Choroid plexus epithelial cell (primary cell): ENCODE results near the gene ITFG2.
A peak's percentile ranks its signal among the peaks of the same experiment; 100 is the strongest.

ENCODE experiments used
- DNase-seq: peaks from one replicate; pipeline ENCODE4 v3.0.0-alpha.2; 2010; ENCODE audit warnings: low read depth
- H3K4me3 ChIP-seq: 2 replicates; pipeline ENCODE4 v1.5.1; 2011; ENCODE audit warnings: low read depth, mild to moderate bottlenecking, control low read depth, low read length, moderate library complexity
- CTCF ChIP-seq: conservative IDR thresholded peaks from 2 replicates; pipeline ENCODE4 v1.5.1; 2011; ENCODE audit warnings: low read depth, mild to moderate bottlenecking, control low read depth, inconsistent platforms, low read length, moderate library complexity

The ITFG2 gene

DNA sequence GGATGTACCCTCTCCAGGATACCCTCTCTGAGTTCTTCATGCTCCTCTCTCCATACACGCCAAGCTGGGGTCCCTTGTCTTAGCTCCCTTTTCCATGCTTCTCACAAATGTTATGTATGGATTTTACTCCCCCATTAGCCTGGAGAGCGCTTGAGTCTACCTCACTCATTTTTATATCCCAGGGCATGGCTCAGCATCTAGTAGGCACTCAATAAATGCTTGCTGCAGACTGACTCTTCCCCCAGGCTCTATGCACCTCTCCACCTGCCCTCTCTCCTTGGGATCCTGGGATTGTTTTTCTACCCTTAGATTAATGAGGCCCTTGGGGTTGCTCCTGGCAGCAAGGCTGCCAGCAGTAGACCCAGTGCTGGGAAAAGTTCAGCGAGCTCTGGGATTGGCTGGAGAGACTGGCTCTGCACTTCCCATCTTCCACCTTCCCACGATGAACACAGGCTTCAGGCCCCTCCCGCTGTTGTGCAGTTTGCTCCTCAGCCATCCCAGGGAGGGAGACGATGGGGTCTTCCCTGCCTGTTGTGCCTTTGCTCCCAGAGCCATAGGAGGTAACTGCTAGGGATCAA is 20.2 kb downstream of the ITFG2 start:
- DNase-seq, result no peak
- H3K4me3 ChIP-seq, result no peak overlapping the region
- no peak for TF ChIP-seq CTCF

- no peak for DNase-seq
- no peak for TF ChIP-seq CTCF
- no peak overlapping the region for H3K4me3 ChIP-seq
These were observed 20.9 kb downstream of the ITFG2 start for GRCh38 chr12:2833327-2833726.

- H3K4me3 ChIP-seq, result no peak overlapping the region
- DNase-seq, result no peak
- TF ChIP-seq CTCF, result no peak
These were observed 21.3 kb downstream of the ITFG2 start for GRCh38 chr12:2833810-2834209.

DNA sequence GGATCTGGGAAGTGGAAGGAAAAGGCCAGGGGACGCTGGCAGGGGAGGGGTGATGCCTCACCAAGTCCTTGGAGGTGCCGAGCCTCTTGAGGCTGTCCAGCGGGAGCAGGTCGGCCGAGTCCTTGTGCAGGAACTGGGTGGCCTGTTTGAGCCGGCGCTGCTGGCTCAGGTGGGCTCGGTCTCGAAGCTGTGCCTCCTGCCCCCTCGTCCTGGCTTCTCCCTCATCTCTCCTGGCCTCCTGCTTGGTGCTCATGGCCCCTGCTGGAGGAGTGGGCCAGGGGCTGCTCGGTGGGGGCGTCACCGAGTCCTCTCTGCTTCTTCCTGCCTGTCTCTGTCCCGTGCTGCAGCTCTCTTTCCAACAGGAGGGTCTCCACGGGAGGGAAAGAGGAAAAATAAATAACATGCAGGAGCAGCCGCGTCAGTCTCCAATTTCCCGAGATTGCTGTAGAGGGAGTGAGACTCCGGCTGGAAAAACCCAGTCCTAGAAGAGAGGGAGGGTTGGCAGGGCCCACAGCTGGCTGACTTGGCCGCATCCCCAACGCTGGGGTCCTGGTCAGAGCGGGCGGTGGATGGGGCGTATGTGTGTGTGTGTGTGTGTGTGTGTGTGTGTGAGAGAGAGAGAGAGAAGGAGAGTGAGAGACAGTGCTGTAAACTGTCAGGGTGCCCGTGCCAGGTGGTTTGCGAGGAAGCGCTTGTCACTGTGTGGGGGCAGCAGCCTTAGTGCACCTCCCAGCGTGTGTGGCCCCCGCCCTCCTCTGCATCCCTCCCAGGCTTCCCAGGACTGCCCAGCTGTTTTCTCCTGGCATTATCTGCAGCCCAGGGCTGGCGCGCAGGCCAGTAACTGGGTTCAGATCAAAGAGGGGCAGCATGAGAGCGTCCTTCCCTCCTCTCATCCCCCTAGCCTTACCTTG is 22.4 kb downstream of the ITFG2 start, which contains the start of gene NRIP2:
NRIP2 (minus strand) TSS at position 455 of the 911 bp plus-strand sequence; CDS start at position 403, 52 bp downstream.
- DNase-seq, result peak; percentile 74
- peak; percentile 43 for TF ChIP-seq CTCF
- H3K4me3 ChIP-seq, result peak within 1 kb of the TSS; percentile 36

DNA sequence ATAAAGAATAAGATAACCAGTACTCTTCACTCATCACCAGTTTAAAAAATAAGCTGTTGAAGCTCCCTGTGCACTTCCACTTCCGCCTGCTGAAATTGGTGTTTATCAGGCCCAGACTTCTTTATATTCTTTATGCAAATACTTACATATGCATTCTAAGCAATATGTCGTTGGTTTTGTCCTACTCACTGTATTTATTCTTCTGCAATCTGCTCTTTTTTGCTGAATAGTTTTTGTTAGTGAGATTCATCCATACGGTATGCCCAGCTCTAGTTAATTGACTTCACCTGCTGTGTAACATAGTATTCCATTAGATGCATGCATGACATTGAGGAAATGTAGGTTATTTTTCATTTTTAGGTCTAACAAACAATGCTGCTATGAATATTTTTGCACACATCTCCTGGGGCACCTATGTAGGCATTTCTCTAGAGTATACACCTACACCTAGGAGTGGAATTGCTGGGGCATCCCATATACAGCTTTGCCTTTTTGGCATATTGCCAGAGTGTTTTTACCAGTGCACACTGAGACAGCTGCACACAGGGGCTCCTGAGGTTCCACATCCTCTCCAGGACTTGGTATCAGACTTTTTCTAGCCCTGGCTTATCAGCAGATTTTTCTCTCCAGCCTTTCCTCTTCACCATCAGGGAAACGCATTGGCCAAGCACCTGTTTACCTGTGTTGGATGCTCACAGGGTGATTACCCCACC is 23.4 kb downstream of the ITFG2 start:
- no peak overlapping the region for H3K4me3 ChIP-seq
- no peak for DNase-seq
- TF ChIP-seq CTCF, result no peak

DNA sequence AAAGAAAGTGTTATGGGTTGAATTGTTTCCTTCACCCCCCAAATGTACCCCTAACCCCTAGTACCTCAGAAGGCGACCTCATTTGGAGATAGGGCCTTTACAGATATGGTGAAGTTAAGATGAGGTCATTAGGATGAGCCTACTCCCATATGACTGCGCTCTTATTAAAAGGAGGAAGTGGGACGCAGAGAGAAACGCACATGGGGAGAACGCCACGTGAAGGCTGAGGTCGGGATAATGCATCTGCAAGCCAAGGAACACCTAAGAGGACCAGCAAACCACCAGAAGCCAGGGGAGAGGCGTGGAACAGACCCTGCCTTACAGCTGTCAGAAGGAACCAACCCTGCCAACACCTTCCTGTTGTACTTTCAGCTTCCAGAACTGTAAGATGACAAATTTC is 24.1 kb downstream of the ITFG2 start:
- DNase-seq, result no peak
- TF ChIP-seq CTCF, result no peak
- H3K4me3 ChIP-seq, result no peak overlapping the region
